Right lobe of liver (tissue), 4 donors: Measurements from ENCODE around the gene TFPT.

ENCODE experiments used
- POLR2A ChIP-seq: fragments of 450-650 bp; IDR thresholded peaks from one replicate; pipeline ENCODE4 v1.6.1; 2017; ENCODE audit warnings: antibody characterized with exemption, mild to moderate bottlenecking
- TF ChIP-seq, protein P1 (sequence below), 4 donors: fragments of 200-600 bp in 3 of 4; fragments of 450-650 bp in 1 of 4; IDR thresholded peaks; one replicate each; pipeline versions ENCODE4 v1.5.1 to v1.8.0; 2016 to 2022; ENCODE audit warnings: antibody characterized with exemption in 4 of 4, mild to moderate bottlenecking in 2 of 4
- donor health status: DM: no; HTN: no; CAD: no.
- donor health status: DM: no; HTN: no; CAD: no.
- donor health status: DM: no; HTN: yes; CAD: no.

DNA sequence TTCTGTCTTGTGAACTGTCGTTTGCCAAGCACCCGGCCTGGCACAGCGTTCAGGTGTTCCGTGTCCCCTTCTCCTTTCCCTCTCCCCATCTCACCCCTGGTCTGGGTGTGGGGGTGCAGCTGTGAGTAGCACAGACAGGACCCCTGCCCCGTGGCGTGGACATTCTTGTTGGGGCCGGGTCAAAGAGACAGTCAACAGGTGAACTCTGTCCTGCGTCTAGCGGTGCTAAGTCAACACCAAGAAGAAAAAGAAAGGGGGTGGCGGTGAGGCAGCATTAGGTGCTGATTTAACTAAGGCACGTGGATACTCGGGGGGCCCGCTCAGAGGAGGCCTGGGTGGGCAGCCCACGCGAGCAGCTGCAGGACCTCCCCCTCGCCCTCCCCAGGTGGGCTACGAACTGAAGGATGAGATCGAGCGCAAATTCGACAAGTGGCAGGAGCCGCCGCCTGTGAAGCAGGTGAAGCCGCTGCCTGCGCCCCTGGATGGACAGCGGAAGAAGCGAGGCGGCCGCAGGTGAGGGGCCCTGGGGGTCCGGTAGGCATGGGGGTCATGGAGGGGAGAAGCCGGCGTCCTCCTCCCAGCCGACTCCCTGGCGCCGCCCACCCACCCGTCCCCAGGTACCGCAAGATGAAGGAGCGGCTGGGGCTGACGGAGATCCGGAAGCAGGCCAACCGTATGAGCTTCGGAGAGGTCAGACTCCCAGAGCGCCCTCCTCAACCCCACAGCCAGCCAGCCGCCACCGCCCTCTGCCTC lies 12.4 kb upstream of the TFPT start:
- no peak for TF ChIP-seq POLR2A
- TF ChIP-seq, protein P1, sequence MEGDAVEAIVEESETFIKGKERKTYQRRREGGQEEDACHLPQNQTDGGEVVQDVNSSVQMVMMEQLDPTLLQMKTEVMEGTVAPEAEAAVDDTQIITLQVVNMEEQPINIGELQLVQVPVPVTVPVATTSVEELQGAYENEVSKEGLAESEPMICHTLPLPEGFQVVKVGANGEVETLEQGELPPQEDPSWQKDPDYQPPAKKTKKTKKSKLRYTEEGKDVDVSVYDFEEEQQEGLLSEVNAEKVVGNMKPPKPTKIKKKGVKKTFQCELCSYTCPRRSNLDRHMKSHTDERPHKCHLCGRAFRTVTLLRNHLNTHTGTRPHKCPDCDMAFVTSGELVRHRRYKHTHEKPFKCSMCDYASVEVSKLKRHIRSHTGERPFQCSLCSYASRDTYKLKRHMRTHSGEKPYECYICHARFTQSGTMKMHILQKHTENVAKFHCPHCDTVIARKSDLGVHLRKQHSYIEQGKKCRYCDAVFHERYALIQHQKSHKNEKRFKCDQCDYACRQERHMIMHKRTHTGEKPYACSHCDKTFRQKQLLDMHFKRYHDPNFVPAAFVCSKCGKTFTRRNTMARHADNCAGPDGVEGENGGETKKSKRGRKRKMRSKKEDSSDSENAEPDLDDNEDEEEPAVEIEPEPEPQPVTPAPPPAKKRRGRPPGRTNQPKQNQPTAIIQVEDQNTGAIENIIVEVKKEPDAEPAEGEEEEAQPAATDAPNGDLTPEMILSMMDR (IDR thresholded peaks at IDR 0.05), result no peak
